DMS 273 (cell line): ENCODE measurements around the gene AKTIP.
A peak's percentile ranks its signal among the peaks of the same experiment; 100 is the strongest.

Experiments used
- DNase-seq: peaks from one replicate; lab custom pipeline; 2025; ENCODE audit not compliant: unreplicated experiment; lab: John Stamatoyannopoulos, UW

AKTIP gene

DNA sequence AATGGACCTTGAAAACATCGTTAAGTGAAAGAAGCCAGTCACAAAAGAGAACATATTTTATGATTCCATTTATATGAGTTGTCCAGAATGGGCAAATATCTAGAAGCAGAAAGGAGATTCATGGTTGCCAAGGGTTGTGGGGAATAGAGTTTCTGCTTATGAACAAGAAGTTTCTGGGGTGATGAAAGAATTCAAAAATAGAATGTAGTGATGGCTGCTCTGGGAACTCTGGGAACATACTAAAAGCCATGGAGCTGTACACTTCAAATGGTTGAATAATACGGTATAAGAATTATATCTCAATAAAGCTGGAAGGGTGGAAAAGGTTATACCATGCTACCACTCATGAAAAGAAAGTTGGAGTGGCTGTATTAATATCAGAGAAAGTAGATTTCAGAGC is 18.5 kb downstream of the AKTIP start:
- DNase-seq = no peak

DNA sequence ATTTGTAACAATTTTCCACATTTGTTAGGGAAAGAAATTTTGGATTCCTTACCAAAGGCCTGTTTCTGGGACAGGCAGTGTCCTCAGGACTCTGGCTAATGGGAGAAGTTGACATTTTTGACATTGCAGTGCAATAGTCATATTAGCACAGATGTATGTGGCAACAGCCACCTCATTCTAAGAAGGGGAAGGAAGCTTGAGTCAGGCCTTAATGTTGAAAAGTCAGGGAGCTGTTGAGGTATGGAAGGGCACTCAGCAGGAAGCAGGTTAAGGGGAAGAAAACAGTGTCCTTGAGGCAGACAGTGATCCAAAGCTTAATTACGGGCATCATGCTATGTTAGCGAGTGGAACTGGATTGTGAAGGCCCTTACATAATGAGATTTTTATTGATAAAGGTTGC is 20.9 kb downstream of the AKTIP start:
- no peak for DNase-seq

DNA sequence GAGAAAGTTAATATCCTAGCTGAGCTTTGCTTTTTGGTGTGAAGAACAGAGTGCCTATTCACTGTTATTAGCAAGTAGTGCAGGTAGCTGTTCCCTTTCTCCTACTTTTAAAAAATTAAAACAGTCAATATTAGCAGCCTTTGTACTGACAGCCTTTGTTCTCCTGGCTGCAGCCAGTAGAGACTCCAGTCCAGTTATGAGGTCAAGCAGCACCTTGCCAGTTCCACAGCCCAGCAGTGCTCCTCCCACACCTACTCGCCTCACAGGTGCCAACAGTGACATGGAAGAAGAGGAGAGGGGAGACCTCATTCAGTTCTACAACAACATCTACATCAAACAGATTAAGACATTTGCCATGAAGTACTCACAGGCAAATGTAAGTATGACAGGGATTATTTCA is 22.6 kb downstream of the AKTIP start:
- DNase-seq = no peak

DNA sequence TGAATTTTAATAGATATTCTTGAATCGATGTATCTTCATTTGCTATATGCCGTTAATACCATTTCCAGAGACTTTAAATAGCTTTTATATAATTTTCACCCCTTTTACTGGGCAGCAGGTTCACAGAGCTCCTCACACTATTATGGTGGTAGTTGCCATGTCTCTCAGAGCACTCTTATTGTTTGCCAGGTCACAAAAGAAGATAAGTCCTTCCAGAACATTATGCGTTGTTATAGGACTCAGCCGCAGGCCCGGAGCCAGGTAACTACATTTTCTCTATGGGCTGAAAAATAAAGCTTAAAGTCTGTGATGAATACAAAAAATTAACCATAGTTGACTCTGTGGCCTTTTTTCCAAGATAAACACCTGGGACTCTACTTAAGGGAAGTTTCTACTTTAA is 24.0 kb downstream of the AKTIP start:
- no peak for DNase-seq

DNA sequence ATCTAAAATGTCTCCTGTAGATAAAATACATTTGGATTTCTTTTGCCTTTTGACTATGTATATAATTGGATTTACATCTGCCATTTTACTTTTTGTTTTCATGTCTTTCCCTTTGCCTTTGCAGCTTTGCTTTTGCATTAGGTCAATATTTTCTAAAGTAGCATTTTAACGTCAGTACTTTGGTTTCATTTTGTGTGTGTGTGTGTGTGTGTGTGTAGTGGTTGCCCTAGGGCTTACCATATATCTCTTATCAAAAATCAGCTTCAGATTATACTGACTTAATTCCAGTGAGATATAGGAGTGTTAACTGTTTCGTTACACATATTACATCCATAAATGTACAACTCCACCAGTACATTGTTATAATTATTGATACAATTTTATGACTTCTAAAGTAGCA is 26.1 kb downstream of the AKTIP start:
- no peak for DNase-seq

DNA sequence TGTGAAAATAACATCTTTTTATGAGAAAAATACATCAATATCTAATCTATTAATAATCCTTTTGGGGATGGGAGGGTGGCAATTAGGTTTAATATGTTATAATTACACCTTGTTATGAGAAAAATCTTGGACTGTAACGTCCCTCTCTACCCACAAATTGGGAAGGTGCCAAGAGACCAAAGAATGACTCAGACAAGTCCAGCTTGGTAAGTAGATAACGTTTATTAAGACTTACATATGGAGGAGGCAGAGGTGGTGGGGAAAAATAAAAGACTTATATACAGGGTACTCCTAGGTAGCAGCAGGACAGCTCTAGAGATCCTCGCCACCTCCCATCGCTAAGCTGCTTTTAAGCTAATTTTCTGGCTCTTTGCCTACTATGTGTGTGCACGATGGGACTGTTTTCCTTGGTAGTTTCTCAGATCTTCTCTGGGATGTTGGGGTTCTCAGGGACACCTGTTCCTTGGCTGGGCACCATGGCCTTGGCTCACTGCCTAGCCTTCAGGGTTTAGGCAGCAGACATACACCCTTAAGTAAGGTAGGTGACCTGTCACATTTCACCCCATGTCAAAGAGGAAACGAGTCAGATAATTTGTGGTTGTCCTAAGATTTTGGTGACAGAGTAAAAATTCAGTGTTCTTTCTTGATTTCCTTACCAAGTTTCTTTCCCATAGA is 37.3 kb downstream of the AKTIP start:
- DNase-seq = peak; percentile 78

DNA sequence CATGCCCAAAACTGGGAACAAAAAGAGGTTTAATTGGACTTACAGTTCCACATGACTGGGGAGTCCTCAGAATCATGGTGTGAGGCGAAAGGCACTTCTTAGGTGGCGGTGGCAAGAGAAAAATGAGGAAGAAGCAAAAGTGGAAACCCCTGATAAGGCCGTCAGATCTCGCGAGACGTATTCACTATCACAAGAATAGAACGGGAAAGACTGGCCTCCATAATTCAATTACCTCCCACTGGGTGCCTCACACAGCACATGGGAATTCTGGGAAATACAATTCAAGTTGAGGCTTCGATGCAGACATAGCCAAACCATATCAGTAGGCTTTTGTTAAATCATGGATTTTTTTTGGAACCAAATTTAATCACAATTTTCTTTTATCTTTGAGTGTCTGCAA is 44.4 kb downstream of the AKTIP start:
- DNase-seq = no peak

DNA sequence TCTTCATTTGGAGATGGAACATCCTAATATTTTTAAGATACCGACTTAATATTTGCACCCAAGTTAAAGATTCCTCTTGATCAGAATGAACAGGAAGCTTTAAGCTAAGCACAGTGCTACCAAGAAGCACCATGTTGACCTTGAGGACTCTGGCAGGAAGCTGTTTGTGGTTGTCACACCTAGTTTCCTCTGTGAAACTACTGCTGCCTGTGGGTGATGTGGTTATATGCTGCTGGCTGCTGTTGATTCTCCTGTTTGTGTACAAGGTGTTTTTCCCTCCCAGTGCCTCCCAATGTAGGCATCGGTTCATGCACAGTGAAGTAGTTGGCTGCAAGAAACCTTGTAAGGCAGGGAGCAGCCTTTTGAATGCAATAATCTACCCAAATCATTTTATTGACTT is 45.3 kb downstream of the AKTIP start:
- DNase-seq = no peak

DNA sequence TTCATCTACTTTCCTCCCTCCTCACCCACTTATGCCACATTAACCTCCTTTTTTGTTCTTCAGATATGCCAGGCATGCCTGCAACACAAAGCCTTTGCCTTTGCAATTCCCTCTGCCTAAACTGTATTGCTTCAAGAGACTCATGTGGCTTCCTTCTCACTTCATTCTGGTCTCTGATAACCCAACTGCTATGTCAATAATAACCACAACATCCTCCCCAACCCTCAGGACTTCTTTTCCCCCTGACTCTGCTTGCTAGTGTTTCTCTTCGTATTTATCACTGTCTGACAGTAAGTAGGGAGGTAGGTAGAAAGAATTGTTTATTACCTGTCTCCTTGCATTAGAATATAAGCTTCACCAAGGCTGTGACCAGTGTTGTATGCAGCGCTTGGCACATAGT is 46.4 kb downstream of the AKTIP start:
- no peak for DNase-seq

DNA sequence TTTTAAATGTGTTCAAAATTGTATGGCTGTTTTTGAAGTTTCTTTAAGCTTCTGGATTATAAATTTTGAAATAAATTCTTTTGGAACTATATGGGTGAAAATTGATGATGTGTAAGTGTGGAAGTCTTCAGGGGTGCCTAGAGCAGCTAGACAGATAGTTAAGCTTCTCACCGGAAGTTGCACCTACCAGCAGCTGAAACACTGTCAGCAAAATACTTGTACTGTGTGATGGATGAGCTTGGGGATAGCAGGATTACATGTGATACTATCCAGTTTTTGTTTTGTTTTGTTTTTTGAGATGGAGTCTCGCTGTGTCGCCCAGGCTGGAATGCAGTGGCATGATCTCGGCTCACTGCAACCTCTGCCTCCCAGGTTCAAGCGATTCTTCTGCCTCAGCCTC is 49.1 kb downstream of the AKTIP start:
- DNase-seq = no peak

DNA sequence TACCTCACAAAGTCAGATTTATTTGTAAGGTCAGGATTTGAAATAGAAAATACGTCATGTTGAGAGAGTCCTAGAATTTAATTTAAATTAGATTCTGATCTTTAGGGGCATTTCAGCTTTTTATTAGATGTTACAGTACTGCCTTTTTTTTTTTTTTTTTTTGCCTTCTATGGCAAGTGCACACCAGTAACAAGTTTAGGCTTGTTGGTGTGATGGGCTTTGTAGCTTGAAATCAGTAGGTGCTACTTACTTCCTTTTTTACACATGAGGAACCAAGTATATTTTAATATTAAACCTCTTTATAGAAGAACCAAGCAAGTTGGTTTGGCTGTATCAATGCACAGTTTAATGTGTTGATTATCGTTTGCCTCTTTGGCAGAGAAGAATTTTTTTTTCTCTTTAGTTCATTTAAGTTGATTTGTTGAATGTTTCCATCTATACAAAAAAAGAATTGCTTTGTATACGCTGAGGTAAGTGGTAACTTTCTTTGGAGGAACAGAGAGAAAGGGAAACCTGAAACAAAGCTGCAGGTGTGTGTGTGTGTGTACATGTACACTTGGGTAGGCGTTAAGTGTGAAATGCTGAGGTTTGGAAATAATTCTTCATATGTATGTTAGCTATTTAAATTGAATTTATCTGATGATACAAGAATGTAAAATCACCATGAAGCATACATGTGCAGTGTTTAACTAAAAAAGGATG is 53.0 kb downstream of the AKTIP start:
- DNase-seq = no peak

DNA sequence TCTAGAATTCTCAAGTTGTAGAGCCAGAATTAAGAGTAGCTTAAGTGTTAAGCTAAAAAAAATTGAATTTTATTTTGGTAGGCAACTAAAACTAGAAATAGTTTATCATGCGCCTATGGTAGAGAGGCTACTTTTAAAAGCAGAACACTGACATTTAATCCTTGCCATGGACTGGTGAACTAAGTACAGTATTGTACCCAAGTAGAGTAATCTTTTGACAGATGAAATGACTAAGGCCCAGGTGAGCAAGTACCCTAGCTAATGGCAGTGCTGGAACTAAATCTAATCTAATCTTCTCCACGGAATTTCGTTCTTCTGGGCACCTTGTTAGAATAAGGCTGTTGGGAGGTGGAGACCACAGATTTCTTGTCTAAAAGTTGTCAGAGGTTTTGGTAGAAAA is 56.9 kb downstream of the AKTIP start:
- no peak for DNase-seq

DNA sequence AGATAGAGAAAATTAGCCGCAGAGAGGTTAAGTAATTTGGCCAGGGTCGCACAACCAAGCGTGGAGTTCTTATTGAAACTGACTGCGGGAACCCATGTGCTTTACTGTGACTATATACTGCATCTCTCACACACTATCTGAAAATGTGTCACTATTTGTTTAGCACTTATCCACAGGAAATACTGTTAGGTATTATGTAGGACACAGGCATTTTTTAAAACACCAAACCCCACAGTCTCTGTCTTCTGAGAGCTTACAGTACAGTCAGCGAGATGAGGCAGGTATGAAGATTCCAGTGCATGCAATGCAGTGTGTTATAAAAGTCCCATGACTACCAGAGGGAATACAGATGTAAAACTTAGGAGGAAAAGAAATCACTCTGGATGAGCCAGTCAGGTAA is 57.5 kb downstream of the AKTIP start:
- DNase-seq = no peak
